Measurements from ENCODE around the gene ANXA3. TPM values are rescaled to one million over a fixed set of nuclear protein-coding genes. Genes with fewer than 3 reads are reported as not detected.
"Not testable (repeated sequence)": the region's sequence is repeated elsewhere in the genome, so short reads cannot be mapped to it uniquely, and the experiment has no call there.

Gene ANXA3
- polyA plus RNA-seq, 1 donor, result 4.1 TPM

GRCh38 chr4:78543424-78544125 is 8.0 kb upstream of the ANXA3 start:
- no peak for DNase-seq (ENCODE audit: low read depth)

GRCh38 chr4:78544678-78545077 is 6.9 kb upstream of the ANXA3 start:
- no peak for DNase-seq (ENCODE audit: low read depth)

- DNase-seq (ENCODE audit: low read depth), result no peak
These were observed 6.0 kb upstream of the ANXA3 start for GRCh38 chr4:78545275-78546246.

- not testable (repeated sequence) for DNase-seq (ENCODE audit: low read depth)
These were observed 3.7 kb upstream of the ANXA3 start for GRCh38 chr4:78547899-78548298.

DNA sequence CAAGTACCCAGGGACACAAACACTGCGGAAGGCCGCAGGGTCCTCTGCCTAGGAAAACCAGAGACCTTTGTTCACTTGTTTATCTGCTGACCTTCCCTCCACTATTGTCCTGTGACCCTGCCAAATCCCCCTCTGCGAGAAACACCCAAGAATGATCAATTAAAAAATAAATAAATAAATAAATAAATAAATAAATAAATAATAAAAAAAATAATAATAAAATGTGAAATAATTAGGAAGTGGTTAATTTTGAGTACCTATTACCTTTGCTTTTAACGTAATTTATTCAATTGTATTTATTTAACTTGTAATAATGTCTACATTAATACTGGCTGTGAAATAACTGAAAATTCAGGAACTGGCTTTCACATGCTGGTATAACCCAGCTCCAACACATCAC is 2.7 kb upstream of the ANXA3 start:
- not testable (repeated sequence) for DNase-seq (ENCODE audit: low read depth)

- no peak for DNase-seq (ENCODE audit: low read depth)
These were observed 946 bp downstream of the ANXA3 start for GRCh38 chr4:78552389-78553042.

DNA sequence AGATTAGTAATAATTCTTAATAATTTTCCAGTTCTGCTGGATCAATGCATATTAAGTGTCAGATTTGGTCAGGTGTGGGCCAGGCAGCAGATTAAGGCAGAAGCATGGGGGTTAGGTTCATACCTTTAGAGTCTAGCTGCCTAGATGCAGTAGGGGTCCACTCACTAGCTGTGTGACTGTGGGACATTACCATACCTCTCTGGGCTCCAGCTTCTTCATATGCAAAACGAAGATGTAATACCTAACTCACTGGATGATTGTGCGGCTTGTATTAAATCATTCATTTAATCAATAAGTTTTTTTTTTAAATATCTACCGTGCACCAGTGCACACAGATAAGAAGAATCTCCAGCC is 1.4 kb downstream of the ANXA3 start:
- no peak for DNase-seq (ENCODE audit: low read depth)

DNA sequence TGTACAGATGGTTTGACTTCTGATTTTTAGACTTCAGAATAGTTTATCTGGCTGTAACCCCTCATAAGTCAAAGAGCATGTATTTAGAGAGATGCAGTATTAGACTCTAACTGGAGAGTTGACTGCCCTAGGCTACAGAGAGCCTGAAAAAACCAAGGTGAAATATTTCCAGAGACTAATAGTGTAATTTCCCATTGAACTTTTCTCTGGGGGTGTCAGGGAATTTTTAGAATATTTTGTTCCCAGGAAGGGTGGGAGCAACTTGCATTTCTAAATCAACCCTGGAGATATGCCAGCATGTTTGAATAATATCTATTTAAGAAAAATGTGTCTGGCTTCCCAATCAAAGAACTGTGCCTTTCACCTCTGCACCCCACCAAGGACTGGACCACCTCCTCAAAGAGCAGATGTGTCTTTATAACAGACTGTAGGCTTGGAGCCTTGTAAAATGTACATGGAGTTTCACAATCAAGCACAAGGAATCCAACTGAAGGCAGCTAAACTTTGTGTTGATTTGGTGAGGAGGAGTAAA is 2.0 kb downstream of the ANXA3 start:
- no peak for DNase-seq (ENCODE audit: low read depth)

GRCh38 chr4:78556665-78557064 is 5.1 kb downstream of the ANXA3 start:
- no peak for DNase-seq (ENCODE audit: low read depth)

DNA sequence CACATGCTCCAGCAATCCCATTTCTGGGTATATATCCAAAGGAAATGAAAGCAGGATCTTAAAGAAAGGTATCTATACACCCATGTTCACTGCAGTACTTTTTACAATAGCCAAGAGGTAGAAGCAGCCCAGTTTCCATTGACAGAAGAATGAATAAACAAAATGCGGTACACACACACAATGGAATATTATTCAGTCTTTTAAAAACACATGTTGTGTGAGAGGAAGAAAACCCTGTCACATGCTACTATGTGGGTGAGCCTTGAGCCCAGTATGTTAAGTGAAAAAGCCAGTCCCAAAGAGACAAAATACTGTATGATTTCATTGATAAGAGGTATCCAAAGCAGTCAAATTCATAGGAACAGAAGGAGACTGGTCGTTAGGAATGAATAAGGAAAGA is 6.3 kb downstream of the ANXA3 start:
- DNase-seq (ENCODE audit: low read depth), result no peak

- no peak for DNase-seq (ENCODE audit: low read depth)
These were observed 6.8 kb downstream of the ANXA3 start for GRCh38 chr4:78558410-78558809.

DNA sequence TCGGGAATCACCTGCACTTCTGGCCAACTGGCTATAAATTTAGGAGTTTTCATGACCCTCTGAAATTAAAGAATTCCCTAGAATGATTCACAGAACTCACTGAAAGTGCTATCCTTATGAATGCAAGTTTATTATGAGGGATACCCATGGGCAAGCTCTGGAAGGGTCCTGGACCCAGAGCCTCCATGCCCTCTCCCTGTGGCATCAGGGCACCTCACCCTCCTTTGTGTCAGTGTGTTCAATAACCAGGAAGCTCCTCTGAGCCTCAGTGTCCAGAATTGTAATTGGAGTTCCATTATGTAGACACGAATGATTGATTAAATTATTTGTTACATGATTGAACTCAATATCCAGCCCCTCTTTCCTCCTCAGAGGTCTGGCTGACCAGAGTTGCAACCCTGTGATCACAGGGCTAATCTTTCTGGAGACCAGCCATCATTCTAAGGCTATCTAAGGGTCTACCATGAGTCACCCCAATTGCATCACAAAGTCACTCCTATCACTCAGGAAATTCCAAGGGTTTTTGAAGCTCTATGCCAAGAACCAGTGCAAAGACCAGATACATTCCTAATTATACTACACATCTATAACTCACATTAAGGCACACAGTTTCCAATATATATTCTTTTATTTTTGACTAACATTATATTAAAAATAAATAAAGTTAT is 8.9 kb downstream of the ANXA3 start:
- DNase-seq (ENCODE audit: low read depth), result no peak

DNA sequence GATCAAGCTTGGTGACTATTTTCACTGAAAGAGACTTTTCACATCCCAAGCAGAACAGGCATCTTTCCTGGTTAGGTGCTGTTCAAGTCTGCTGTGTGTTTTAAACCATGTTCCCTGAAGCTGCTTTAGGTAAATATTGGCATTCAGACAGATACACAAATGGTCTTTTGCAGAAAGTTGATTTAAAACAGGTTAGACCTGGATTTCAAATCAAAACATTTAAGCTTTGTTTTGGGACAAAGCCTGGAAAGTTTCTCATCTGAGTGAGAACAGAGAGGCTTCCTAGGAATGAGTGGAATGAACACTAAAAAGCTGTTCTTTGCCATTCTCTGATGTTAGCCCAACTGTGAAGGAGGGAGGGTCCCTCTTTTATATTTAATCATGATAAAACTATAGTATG is 10.1 kb downstream of the ANXA3 start:
- DNase-seq (ENCODE audit: low read depth), result no peak

DNA sequence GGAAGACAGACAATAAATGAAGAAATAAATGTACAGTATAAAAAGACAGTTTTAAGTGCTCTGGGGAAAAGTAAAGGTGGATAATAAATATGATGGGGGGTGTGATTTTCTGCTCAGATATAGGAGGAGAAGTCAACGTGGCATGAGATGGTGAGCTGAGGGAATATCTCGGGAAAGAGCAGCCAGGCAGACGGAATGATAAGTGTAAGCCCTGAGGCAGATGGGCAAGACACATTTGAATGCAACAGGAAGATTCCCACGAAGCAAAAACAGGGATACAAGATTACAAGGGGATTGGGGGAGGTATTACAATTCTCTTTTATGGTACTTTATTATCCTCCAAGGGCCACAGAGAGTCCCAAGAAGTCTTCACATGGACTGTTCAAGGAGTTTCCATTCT is 11.1 kb downstream of the ANXA3 start:
- DNase-seq (ENCODE audit: low read depth), result no peak

GRCh38 chr4:78565971-78566372 is 14.4 kb downstream of the ANXA3 start:
- no peak for DNase-seq (ENCODE audit: low read depth)

- DNase-seq (ENCODE audit: low read depth), result no peak
These were observed 15.4 kb downstream of the ANXA3 start for GRCh38 chr4:78566834-78567499.

- DNase-seq (ENCODE audit: low read depth), result no peak
These were observed 16.0 kb downstream of the ANXA3 start for GRCh38 chr4:78567500-78568060.

GRCh38 chr4:78568640-78569305 is 17.2 kb downstream of the ANXA3 start:
- DNase-seq (ENCODE audit: low read depth), result no peak

- DNase-seq (ENCODE audit: low read depth), result peak; percentile 26
These were observed 17.8 kb downstream of the ANXA3 start for GRCh38 chr4:78569306-78569821.

- DNase-seq (ENCODE audit: low read depth), result no peak
These were observed 18.5 kb downstream of the ANXA3 start for GRCh38 chr4:78570117-78570516.

Measured in forelimb muscle (tissue), 1 donor.